ENCODE data around the gene C17orf113.

Gene C17orf113

GRCh38 chr17:42065201-42065600 lies 14.8 kb upstream of the C17orf113 start:
- TF ChIP-seq CTCF (IDR thresholded peaks at IDR 0.05; ENCODE audit: unreplicated experiment in 3 of 3): no peak
- H3K4me1 Mint-ChIP-seq: peaks cover 32% of the 10 kb centered on the region
- no peaks in the 10 kb centered on the region for H3K36me3 Mint-ChIP-seq (ENCODE audit: low read depth)
- no peaks in the 10 kb centered on the region for H3K9me3 Mint-ChIP-seq
- peaks cover 15% of the 10 kb centered on the region for H3K27me3 Mint-ChIP-seq (ENCODE audit: low read depth)
- H3K27ac Mint-ChIP-seq: no peak overlapping the region
- no peak overlapping the region for H3K4me3 Mint-ChIP-seq

DNA sequence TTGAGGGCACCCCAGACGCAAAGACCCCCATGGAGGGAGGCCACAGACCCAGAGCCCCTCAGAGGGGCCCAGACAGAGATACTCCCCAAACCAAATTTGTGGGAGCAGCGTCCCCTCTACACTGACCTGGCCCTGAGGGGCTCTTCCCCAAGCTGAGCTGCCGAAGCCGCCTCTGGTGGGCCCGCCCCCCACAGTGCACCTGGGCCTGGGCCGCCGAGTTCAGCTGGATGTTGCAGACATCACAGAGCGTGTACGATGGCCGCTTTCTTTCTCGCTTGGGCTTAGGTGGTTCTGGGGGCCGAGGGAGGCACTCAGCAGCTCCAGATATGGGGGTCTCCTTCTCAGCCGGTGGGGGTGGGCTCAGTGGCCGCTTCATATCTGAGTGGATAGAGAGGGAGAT lies 12.3 kb upstream of the C17orf113 start:
- Mint-ChIP-seq H3K4me1 (peaks cover 25% of the 10 kb centered on the region), H3K4me3 (no peak overlapping the region), H3K9me3 (no peaks in the 10 kb centered on the region), H3K27me3 (ENCODE audit: low read depth) (peaks cover 15% of the 10 kb centered on the region), H3K36me3 (ENCODE audit: low read depth) (no peaks in the 10 kb centered on the region), H3K27ac (no peak overlapping the region)
- no peak for TF ChIP-seq CTCF (IDR thresholded peaks at IDR 0.05; ENCODE audit: unreplicated experiment in 3 of 3)

GRCh38 chr17:42061646-42062487 lies 11.5 kb upstream of the C17orf113 start:
- Mint-ChIP-seq H3K9me3 (no peaks in the 10 kb centered on the region), H3K4me1 (peaks cover 20% of the 10 kb centered on the region), H3K27me3 (ENCODE audit: low read depth) (peaks cover 19% of the 10 kb centered on the region), H3K4me3 (no peak overlapping the region), H3K27ac (peak overlapping the region in 1 of 3 experiments; percentile 51), H3K36me3 (ENCODE audit: low read depth) (no peaks in the 10 kb centered on the region)
- TF ChIP-seq CTCF (IDR thresholded peaks at IDR 0.05; ENCODE audit: unreplicated experiment in 3 of 3): no peak

GRCh38 chr17:42060231-42060630 lies 9.8 kb upstream of the C17orf113 start:
- no peaks in the 10 kb centered on the region for H3K9me3 Mint-ChIP-seq
- no peak overlapping the region for H3K27ac Mint-ChIP-seq
- H3K4me1 Mint-ChIP-seq: peaks cover 22% of the 10 kb centered on the region
- H3K27me3 Mint-ChIP-seq (ENCODE audit: low read depth): peaks cover 23% of the 10 kb centered on the region
- H3K4me3 Mint-ChIP-seq: no peak overlapping the region
- H3K36me3 Mint-ChIP-seq (ENCODE audit: low read depth): no peaks in the 10 kb centered on the region
- TF ChIP-seq CTCF (IDR thresholded peaks at IDR 0.05; ENCODE audit: unreplicated experiment in 3 of 3): no peak

DNA sequence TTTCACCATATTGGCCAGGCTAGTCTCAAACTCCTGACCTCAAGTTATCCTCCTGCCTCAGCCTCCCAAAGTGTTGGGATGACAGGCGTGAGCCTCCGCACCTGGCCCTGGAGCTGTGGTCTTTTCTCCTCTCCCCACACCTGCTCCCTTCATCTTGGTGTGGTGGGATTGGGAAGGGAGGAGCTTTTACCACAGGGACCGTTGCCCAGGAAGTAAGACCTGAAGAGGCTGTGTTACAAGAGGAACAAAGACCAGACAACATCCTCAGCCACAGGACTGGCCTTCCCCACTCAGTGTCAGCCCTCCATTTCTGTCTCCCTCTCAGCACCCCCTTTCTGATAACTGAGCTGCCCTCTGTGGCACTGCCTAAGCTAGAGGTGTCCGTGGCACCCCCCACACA lies 9.4 kb upstream of the C17orf113 start:
- Mint-ChIP-seq H3K4me3 (no peak overlapping the region), H3K4me1 (peaks cover 26% of the 10 kb centered on the region), H3K36me3 (ENCODE audit: low read depth) (no peaks in the 10 kb centered on the region), H3K27me3 (ENCODE audit: low read depth) (peaks cover 19% of the 10 kb centered on the region), H3K9me3 (no peaks in the 10 kb centered on the region), H3K27ac (no peak overlapping the region)
- no peak for TF ChIP-seq CTCF (IDR thresholded peaks at IDR 0.05; ENCODE audit: unreplicated experiment in 3 of 3)

GRCh38 chr17:42058063-42058462 lies 7.7 kb upstream of the C17orf113 start:
- Mint-ChIP-seq H3K36me3 (ENCODE audit: low read depth) (no peaks in the 10 kb centered on the region), H3K4me1 (peaks cover 17% of the 10 kb centered on the region), H3K27me3 (ENCODE audit: low read depth) (peaks cover 23% of the 10 kb centered on the region), H3K27ac (no peak overlapping the region), H3K9me3 (no peaks in the 10 kb centered on the region), H3K4me3 (no peak overlapping the region)
- TF ChIP-seq CTCF (IDR thresholded peaks at IDR 0.05; ENCODE audit: unreplicated experiment in 3 of 3): no peak

Data from nephron (organoid).